Neuronal stem cell (in vitro differentiated cells): ENCODE data around the gene UCN3. TPM values are rescaled to one million over a fixed set of nuclear protein-coding genes. Genes with fewer than 3 reads are reported as not detected.
A peak's percentile ranks its signal among the peaks of the same experiment; 100 is the strongest.

Experiments
- DNase-seq: peaks from one replicate; pipeline ENCODE4 v3.0.0-alpha.2; 2013; ENCODE audit warnings: low spot score
- H2AFZ ChIP-seq: one replicate; pipeline ENCODE4 v1.6.1; 2013; ENCODE audit warnings: mild to moderate bottlenecking, low read length, inconsistent platforms
- H2AK5ac ChIP-seq: 2 replicates; pipeline ENCODE4 v1.6.1; 2013; ENCODE audit warnings: low read depth, mild to moderate bottlenecking, inconsistent platforms, low read length, moderate library complexity, mixed read lengths
- H2BK120ac ChIP-seq: 2 replicates; pipeline ENCODE4 v1.6.1; 2013; ENCODE audit warnings: low read depth, mild to moderate bottlenecking, inconsistent platforms, low read length, moderate library complexity, mixed read lengths
- H2BK12ac ChIP-seq: one replicate; pipeline ENCODE4 v1.6.1; 2013; ENCODE audit warnings: low read length, inconsistent platforms
- H2BK15ac ChIP-seq: 2 replicates; pipeline ENCODE4 v1.6.1; 2013; ENCODE audit warnings: mild to moderate bottlenecking, low read length, inconsistent platforms, mixed read lengths
- H2BK5ac ChIP-seq: one replicate; pipeline ENCODE4 v1.6.1; 2013; ENCODE audit warnings: inconsistent platforms, mild to moderate bottlenecking, low read length, moderate library complexity
- H3K14ac ChIP-seq: one replicate; pipeline ENCODE4 v1.6.1; 2013; ENCODE audit warnings: low read length, inconsistent platforms
- H3K18ac ChIP-seq: 2 replicates; pipeline ENCODE4 v1.6.1; 2013; ENCODE audit warnings: low read length, inconsistent platforms
- H3K23ac ChIP-seq: 2 replicates; pipeline ENCODE4 v1.6.1; 2013; ENCODE audit warnings: low read depth, mild to moderate bottlenecking, mixed read lengths, low read length, inconsistent platforms; ENCODE audit not compliant: poor library complexity
- H3K27ac ChIP-seq: replicated peaks from 3 replicates; pipeline ENCODE4 v1.5.1; 2013; ENCODE audit warnings: low read length, inconsistent platforms
- H3K27me3 ChIP-seq, 3 experiments: 2 replicates each; pipeline ENCODE4 v1.6.1; 2013; ENCODE audit warnings: low read length in 3 of 3, mild to moderate bottlenecking in 2 of 3, inconsistent platforms in 1 of 3, low read depth in 1 of 3, mixed read lengths in 1 of 3, moderate library complexity in 1 of 3; ENCODE audit not compliant: control insufficient read depth in 3 of 3, insufficient read depth in 3 of 3
- H3K36me3 ChIP-seq, 2 donors: replicated peaks in 1 of 2; 2 replicates each; pipeline ENCODE4 v1.6.1; 2013; ENCODE audit warnings: low read length in 2 of 2; ENCODE audit not compliant: control insufficient read depth in 2 of 2, insufficient read depth in 2 of 2
- H3K4ac ChIP-seq: 2 replicates; pipeline ENCODE4 v1.6.1; 2013; ENCODE audit warnings: inconsistent platforms, mild to moderate bottlenecking, low read length, moderate library complexity
- H3K4me1 ChIP-seq, 2 donors: 1 replicate in 1 of 2; 2 replicates in 1 of 2; pipeline ENCODE4 v1.6.1; 2013; ENCODE audit warnings: low read length in 2 of 2, low read depth in 1 of 2; ENCODE audit not compliant: control insufficient read depth in 2 of 2, insufficient read depth in 1 of 2
- H3K4me2 ChIP-seq: one replicate; pipeline ENCODE4 v1.6.1; 2013; ENCODE audit warnings: mild to moderate bottlenecking, low read length, inconsistent platforms; ENCODE audit not compliant: insufficient read depth, poor library complexity, severe bottlenecking
- H3K4me3 ChIP-seq, 2 donors: 2 replicates each; pipeline ENCODE4 v1.5.1; 2013; ENCODE audit warnings: low read length in 2 of 2, mild to moderate bottlenecking in 2 of 2, inconsistent platforms in 1 of 2, moderate library complexity in 1 of 2
- H3K79me1 ChIP-seq: one replicate; pipeline ENCODE4 v1.6.1; 2013; ENCODE audit warnings: low read depth, mild to moderate bottlenecking, inconsistent platforms, low read length, moderate library complexity
- H3K9ac ChIP-seq: one replicate; pipeline ENCODE4 v1.6.1; 2013; ENCODE audit warnings: mild to moderate bottlenecking, low read depth, low read length, inconsistent platforms; ENCODE audit not compliant: poor library complexity
- H3K9me3 ChIP-seq, 2 donors: replicated peaks in 1 of 2; 2 replicates each; pipeline versions ENCODE3 to v1.6.1; 2013; ENCODE audit warnings: low read length in 2 of 2, mild to moderate bottlenecking in 2 of 2, inconsistent platforms in 1 of 2, low read depth in 1 of 2, mixed read lengths in 1 of 2, moderate library complexity in 1 of 2; ENCODE audit not compliant: control insufficient read depth in 2 of 2, insufficient read depth in 1 of 2
- H4K8ac ChIP-seq: one replicate; pipeline ENCODE4 v1.6.1; 2013; ENCODE audit warnings: low read depth, mild to moderate bottlenecking, inconsistent platforms, low read length, moderate library complexity
- H4K91ac ChIP-seq: one replicate; pipeline ENCODE4 v1.6.1; 2013; ENCODE audit warnings: low read length, low read depth, mild to moderate bottlenecking, inconsistent platforms; ENCODE audit not compliant: poor library complexity
- WGBS, 2 donors: extraction: QIAGEN DNeasy Blood & Tissue Kit; methylation state at CpG; one replicate each; pipeline ENCODE4 v1.1.7; 2013; ENCODE audit warnings: missing lambda C conversion rate in 2 of 2, mixed read lengths in 1 of 2; ENCODE audit not compliant: insufficient read length in 2 of 2, insufficient replicate concordance in 1 of 2; ENCODE audit errors: extremely low coverage in 2 of 2; 5-methylcytosine and 5-hydroxymethylcytosine counted together
- polyA plus RNA-seq, 2 experiments: library from polyadenylated mRNA; stranded (reverse); fragments of 200-250 nt; gene quantifications; one replicate each; pipeline ENCODE4 v1.2.3, GENCODE V29; 2013

The UCN3 gene
- polyA plus RNA-seq (2013, experiment 1 of 2), result not detected
- polyA plus RNA-seq (2013, experiment 2 of 2), result not detected

- no CpG with 5 or more reads among the region's 21 CpGs for WGBS, 2 donors
These were observed at the start of gene UCN3 for GRCh38 chr10:5364890-5365338. TSS of gene UCN3 (plus strand) at chr10:5364966. CDS start at chr10:5373721, 8,755 bp downstream.

GRCh38 chr10:5317547-5318107, 47.1 kb upstream of the UCN3 start:
- no peak for DNase-seq
- no CpG with 5 or more reads among the region's 10 CpGs for WGBS, 2 donors

More at GRCh38 chr10:5364890-5365338, at the start of gene UCN3:
- Histone ChIP-seq H3K9me3 (no peaks in the 10 kb centered on the region), H2BK15ac (no peak within 1 kb of the TSS), H3K27me3 (no peaks in the 10 kb centered on the region), H3K36me3 (no peaks in the 10 kb centered on the region), H2AFZ (no peak within 1 kb of the TSS), H3K18ac (no peak within 1 kb of the TSS), H3K4me1 (no peaks in the 10 kb centered on the region), H3K14ac (no peak within 1 kb of the TSS), H3K79me1 (no peaks in the 10 kb centered on the region), H4K8ac (no peak within 1 kb of the TSS), H2BK5ac (no peak within 1 kb of the TSS), H3K27ac (no peak within 1 kb of the TSS), H3K4me3 (no peak within 1 kb of the TSS), H2AK5ac (no peak within 1 kb of the TSS), H3K4me2 (no peak within 1 kb of the TSS), H3K4ac (no peak within 1 kb of the TSS), H2BK120ac (no peak within 1 kb of the TSS), H2BK12ac (no peak within 1 kb of the TSS), H3K23ac (peak within 1 kb of the TSS; percentile 8), H3K9ac (no peak within 1 kb of the TSS), H4K91ac (no peak within 1 kb of the TSS)
- DNase-seq, result no peak

GRCh38 chr10:5318148-5318547, 46.6 kb upstream of the UCN3 start:
- Histone ChIP-seq H2AFZ (no peak overlapping the region), H2BK5ac (no peak overlapping the region), H3K9ac (no peak overlapping the region), H3K9me3 (no peaks in the 10 kb centered on the region), H3K79me1 (no peaks in the 10 kb centered on the region), H2BK120ac (no peak overlapping the region), H2BK15ac (no peak overlapping the region), H2AK5ac (no peak overlapping the region), H3K4me2 (no peak overlapping the region), H3K4ac (no peak overlapping the region), H3K23ac (no peak overlapping the region), H3K27ac (no peak overlapping the region), H4K91ac (no peak overlapping the region), H3K27me3 (no peaks in the 10 kb centered on the region), H3K4me3 (no peak overlapping the region), H3K14ac (no peak overlapping the region), H3K36me3 (no peaks in the 10 kb centered on the region), H2BK12ac (no peak overlapping the region), H4K8ac (no peak overlapping the region), H3K4me1 (peaks cover 0 to 4% of the 10 kb centered on the region in 2 donors), H3K18ac (no peak overlapping the region)
- no CpG with 5 or more reads among the region's 5 CpGs for WGBS, 2 donors
- DNase-seq, result no peak

More at GRCh38 chr10:5317547-5318107, 47.1 kb upstream of the UCN3 start:
- Histone ChIP-seq H3K4me2 (no peak overlapping the region), H2AFZ (peak overlapping the region; percentile 66), H3K36me3 (no peaks in the 10 kb centered on the region), H3K27me3 (no peaks in the 10 kb centered on the region), H3K27ac (no peak overlapping the region), H3K9ac (no peak overlapping the region), H4K91ac (no peak overlapping the region), H3K18ac (no peak overlapping the region), H4K8ac (no peak overlapping the region), H2BK120ac (no peak overlapping the region), H3K23ac (no peak overlapping the region), H2BK5ac (no peak overlapping the region), H2BK15ac (no peak overlapping the region), H3K79me1 (no peaks in the 10 kb centered on the region), H3K4me1 (peaks cover 0 to 4% of the 10 kb centered on the region in 2 donors), H3K4me3 (peak overlapping the region in 1 of 2 donors; percentile 27), H3K14ac (no peak overlapping the region), H2BK12ac (no peak overlapping the region), H2AK5ac (no peak overlapping the region), H3K9me3 (no peaks in the 10 kb centered on the region), H3K4ac (no peak overlapping the region)

- Histone ChIP-seq H2AK5ac (no peak overlapping the region), H3K14ac (no peak overlapping the region), H3K4me1 (peaks cover 0 to 4% of the 10 kb centered on the region in 2 donors), H3K23ac (no peak overlapping the region), H4K8ac (no peak overlapping the region), H4K91ac (no peak overlapping the region), H3K4me2 (no peak overlapping the region), H3K9ac (no peak overlapping the region), H2BK12ac (no peak overlapping the region), H3K9me3 (no peaks in the 10 kb centered on the region), H2BK120ac (no peak overlapping the region), H3K4ac (no peak overlapping the region), H3K36me3 (no peaks in the 10 kb centered on the region), H3K27me3 (no peaks in the 10 kb centered on the region), H2BK15ac (no peak overlapping the region), H2AFZ (no peak overlapping the region), H3K18ac (no peak overlapping the region), H3K27ac (no peak overlapping the region), H3K79me1 (no peaks in the 10 kb centered on the region), H3K4me3 (no peak overlapping the region), H2BK5ac (no peak overlapping the region)
- no CpG with 5 or more reads among the region's 4 CpGs for whole genome bisulfite sequencing, 2 donors
- no peak for DNase-seq
These were observed 44.9 kb upstream of the UCN3 start for GRCh38 chr10:5319863-5320262.
